ENCODE results near the gene CDC123.
"Not testable (repeated sequence)": the region's sequence is repeated elsewhere in the genome, so short reads cannot be mapped to it uniquely, and the experiment has no call there.

CDC123 gene

GRCh38 chr10:12235796-12236195 is 39.8 kb downstream of the CDC123 start:
- no peak for DNase-seq (ENCODE audit: low spot score)

DNA sequence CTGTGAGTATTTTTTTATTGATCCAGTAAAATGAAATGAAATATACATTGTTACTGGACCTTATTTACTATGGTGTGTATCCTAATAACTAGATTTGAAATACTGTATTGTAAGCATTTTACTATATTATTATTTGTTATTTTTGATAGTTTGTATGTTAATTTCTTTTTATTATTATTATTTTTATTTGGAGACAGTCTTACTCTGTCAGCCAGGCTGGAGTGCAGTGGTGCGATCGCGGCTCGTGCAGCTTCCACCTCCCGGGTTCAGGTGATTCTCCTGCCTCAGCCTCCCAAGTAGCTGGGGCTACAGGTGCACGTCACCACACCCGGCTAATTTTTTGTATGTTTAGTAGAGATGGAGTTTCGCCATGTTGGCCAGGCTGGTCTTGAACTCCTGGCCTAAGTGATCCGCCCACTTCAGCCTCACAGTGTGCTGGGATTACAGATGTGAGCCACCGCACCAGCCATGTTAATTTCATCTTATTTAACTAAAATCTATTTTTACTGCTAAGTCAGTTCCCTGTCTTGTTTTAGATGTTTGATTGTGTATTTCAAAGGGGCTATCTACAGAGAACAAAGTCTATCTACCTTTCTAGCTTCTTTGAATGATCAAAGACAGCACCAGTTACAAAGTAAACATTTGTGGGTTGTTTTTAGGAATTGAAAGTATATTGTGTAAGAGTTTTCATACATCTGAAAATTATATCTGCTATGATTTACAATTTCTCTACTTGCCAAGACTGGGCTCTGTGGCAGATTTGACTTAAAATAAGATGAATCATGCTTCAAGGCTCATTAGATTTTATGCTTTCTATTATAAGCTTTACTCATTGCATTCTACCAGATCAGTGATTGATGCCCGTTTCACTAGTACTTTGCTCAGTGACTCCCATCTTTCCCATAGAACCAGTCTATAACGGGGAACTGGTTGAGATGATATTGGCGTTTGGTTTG is 41.6 kb downstream of the CDC123 start:
- DNase-seq (ENCODE audit: low spot score) = no peak

DNA sequence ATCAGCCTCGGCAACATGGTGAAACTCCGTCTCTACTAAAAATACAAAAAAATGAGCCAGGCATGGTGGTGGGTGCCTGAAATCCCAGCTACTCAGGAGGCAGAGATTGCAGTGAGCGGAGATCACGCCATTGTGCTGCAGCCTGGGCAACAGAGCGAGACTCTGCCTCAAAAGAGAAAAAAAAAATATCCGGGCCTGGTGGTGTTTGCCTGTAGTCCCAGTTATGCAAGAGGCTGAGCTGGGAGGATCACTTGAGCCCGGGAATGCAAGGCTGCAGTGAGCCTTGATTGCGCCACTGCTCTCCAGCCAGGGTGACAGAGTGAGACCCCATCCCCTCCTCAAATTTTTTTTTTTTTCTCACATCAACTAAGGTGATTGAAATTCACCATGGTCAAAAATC is 42.8 kb downstream of the CDC123 start:
- no peak for DNase-seq (ENCODE audit: low spot score)

GRCh38 chr10:12241810-12242529 is 46.0 kb downstream of the CDC123 start:
- DNase-seq (ENCODE audit: low spot score) = no peak

GRCh38 chr10:12243864-12244620 is 48.1 kb downstream of the CDC123 start:
- DNase-seq (ENCODE audit: low spot score) = no peak

- no peak for DNase-seq (ENCODE audit: low spot score)
Measured at GRCh38 chr10:12250181-12250580, 54.2 kb downstream of the CDC123 start.

GRCh38 chr10:12250702-12251101 is 54.7 kb downstream of the CDC123 start:
- not testable (repeated sequence) for DNase-seq (ENCODE audit: low spot score)

DNA sequence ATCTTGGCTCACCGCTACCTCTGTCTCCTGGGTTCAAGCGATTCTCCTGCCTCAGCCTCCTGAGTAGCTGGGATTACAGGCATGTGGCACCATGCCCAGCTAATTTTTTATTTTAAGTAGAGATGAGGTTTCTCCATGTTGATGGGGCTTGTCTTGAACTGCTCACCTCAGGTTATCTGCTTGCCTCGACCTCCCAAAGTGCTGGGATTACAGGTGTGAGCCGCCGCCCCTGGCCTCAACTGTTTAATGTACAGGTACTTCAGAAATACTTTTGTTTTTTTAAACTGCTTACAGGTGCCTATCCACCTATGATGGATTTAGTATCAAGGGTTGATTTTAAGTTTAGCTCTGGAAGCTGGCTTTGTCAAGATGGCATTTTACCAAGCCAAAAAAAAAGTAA is 55.6 kb downstream of the CDC123 start:
- DNase-seq (ENCODE audit: low spot score) = no peak

- DNase-seq (ENCODE audit: low spot score) = no peak
Measured at GRCh38 chr10:12252882-12253546, 57.0 kb downstream of the CDC123 start.

DNA sequence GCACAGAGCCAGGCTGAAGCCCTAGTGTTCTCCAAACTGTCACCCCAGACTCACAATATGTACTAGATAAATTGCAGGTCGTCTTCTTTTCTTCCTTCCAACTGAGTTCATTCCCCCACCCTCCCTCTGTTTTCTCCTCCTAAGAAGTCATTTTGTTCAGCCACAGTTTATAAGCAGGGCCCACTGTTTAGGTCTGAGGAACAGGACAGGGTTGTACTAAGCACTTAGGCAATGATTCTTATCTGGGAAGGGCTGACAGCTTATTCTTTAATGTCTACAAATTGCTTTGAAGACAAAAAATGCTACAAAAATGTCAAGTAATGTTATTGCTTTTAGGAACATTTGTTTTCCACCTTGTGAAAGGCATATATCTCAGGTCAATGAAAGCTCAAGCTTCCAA is 59.1 kb downstream of the CDC123 start:
- DNase-seq (ENCODE audit: low spot score) = no peak

GRCh38 chr10:12259988-12260387 is 64.0 kb downstream of the CDC123 start:
- DNase-seq (ENCODE audit: low spot score) = no peak

- DNase-seq (ENCODE audit: low spot score) = no peak
Measured at GRCh38 chr10:12262278-12262981, 66.4 kb downstream of the CDC123 start.

DNA sequence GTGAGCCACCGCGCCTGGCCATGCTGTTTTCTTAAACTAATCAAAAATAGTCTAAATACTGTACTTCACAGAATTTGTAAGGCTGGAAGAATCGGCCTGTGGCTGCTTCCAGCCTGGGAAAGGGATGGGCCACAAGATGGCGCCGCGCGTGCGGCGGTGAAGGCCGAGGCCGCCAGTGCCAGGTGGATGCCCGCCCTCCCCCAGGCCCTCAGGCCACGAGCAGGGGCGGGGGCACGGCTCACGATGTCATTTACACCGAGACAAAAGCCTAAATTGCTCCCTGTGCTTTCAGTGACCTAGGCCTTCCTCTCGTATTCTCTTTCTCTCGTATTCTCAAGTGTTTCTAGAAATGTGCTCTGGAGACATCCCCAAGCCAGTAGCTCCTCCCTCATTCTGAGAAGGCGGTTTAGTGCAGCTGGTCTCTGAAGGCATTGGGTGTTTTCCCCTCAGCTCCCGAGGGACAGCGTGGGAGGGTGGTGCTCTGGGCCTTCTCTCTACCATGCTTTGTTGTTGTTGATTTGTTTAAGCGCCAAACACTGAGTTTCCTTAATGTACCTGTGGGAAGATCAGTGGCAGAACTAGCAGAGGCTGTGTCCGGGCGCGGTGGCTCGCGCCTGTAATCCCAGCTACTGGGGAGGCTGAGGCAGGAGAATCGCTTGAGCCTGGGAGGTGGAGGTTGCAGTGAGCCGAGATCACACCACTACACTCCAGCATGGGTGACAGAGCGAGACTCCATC is 68.4 kb downstream of the CDC123 start:
- peak; percentile 67 for DNase-seq (ENCODE audit: low spot score)

DNA sequence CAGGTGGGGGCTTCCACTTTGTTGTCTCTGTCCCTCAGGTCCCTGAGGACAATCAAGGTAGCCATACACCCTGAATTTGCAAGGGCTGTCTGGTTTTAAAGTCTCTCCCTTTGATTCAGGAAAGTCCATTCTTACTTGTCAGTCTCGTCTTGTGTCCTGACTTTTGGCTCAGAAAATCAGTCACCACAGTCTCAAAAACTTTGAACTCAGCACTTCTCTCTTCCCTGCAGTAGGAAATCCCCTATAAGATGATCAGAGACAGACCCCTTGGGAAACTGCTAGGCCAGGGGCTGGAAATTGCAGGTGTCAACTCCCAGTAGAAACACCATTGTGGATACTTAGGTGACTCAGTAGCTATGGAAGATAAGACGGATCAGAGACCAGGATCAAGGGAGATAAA is 73.1 kb downstream of the CDC123 start:
- DNase-seq (ENCODE audit: low spot score) = no peak

DNA sequence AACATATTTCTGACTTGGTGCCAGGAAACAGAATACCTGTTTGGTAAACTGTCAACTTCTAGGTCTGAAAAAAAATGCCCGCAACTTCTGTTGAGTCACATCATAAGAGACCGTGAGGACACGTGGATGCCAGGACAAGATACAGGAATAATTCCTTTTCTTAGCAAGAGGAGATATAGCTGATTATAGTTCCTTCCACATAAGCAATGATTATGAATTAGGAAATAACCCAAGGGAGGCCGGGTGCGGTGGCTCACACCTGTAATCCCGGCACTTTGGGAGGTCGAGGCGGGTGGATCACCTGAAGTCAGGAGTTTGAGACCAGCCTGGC is 75.2 kb downstream of the CDC123 start:
- DNase-seq (ENCODE audit: low spot score) = no peak

GRCh38 chr10:12277862-12278261 is 81.9 kb downstream of the CDC123 start:
- not testable (repeated sequence) for DNase-seq (ENCODE audit: low spot score)

DNA sequence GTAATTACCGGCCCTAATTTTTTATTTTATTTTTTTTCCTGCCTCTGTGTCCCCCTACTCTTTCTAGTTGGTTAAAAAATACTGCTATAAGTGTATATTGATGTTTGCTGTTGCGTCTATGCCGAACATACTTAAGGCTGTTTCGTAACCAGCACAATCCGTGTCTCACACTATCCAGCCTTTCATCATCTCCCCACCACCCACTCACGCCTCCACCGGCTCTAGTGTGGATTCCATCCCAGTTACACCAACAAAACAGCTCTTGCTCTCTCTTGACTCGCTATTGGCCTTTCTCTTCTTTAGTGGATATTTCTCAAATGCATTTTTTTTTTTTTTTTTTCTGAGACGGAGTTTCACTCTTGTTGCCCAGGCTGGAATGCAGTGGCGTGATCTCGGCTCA is 83.3 kb downstream of the CDC123 start:
- no peak for DNase-seq (ENCODE audit: low spot score)

GRCh38 chr10:12287772-12288171 is 91.8 kb downstream of the CDC123 start:
- no peak for DNase-seq (ENCODE audit: low spot score)

DNA sequence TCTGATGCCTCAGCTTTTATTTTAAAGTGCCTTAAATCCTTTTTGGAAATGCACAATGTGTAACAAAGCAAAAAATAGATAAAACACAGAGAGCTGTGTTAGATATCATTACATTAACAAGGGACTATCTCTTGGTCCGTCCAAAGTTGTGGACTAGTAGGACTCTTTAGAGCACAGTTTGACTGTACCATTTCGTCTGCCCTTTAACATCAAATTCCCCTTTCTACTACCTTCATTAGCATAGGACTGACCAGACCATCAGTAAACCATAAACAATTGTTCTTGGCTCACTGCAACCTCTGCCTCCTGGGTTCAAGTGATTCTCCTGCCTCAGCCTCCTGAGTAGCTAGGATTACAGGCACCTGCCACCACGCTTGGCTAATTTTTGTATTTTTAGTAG is 101.8 kb downstream of the CDC123 start:
- DNase-seq (ENCODE audit: low spot score) = not testable (repeated sequence)

DNA sequence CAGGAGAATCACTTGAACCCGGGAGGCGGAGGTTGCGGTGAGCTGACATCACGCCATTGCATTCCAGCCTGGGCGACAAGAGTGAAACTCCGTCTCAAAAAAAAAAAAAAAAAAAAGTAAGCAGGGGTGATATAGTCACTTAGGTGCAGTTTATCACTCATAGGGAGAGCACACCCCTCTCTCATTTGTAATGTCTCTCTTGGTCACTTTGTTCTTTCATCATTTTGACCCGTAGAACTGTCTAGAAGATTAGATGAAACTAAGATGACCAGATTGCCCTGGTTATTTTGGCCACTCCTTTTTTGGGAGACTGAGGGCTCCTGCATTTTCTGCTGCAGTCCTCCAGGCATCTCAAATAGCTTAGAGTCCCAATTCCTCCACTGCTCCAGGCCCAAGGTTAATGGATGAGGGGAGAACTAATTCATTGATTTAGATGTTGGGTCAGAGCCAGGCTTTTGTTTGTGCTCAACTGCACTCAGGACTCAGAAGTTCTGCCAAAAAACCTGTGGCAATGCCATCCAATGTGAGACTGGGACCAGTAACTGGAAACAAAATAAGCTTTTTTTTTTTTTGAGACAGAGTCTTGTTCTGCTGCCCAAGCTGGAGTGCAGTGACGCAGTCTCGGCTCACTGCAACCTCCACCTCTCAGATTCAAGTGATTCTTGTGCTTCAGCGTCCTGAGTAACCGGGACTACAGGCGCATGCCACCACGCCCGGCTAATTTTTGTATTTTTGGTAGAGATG is 103.4 kb downstream of the CDC123 start:
- DNase-seq (ENCODE audit: low spot score) = no peak

Measured in CD4-positive, alpha-beta T cell treated with Interleukin-6 at 100 ng/mL for 8 hours (primary cell).